CD8-positive, alpha-beta memory T cell (primary cell): Measurements from ENCODE around the gene NMB. TPM values are rescaled to one million over a fixed set of nuclear protein-coding genes. Genes with fewer than 3 reads are reported as not detected.

Source experiments
- CTCF ChIA-PET: fragments of 350-600 bp; sonication (Branson Sonifier 250); formaldehyde crosslinking; loops from one replicate; lab custom pipeline; 2021; ENCODE audit warnings: antibody characterized with exemption; lab: Charles Lee
- POLR2A ChIA-PET: fragments of 350-600 bp; sonication (Branson Sonifier 250); formaldehyde crosslinking; loops from one replicate; lab custom pipeline; 2021; ENCODE audit warnings: antibody characterized with exemption; lab: Charles Lee
- DNase-seq, 5 donors: peaks; one replicate each; pipeline versions ENCODE4 v3.0.0 to v3.0.0-alpha.2; 2020 to 2022; ENCODE audit warnings: mixed read lengths in 1 of 5
- H3K27ac ChIP-seq: one replicate; pipeline ENCODE4 v1.7.0; 2013; ENCODE audit warnings: low read depth, mild to moderate bottlenecking, low read length, moderate library complexity
- H3K27me3 ChIP-seq: 2 replicates; pipeline ENCODE4 v1.7.0; 2013; ENCODE audit warnings: low read length, mild to moderate bottlenecking; ENCODE audit not compliant: insufficient read depth, poor library complexity, severe bottlenecking
- H3K36me3 ChIP-seq: 2 replicates; pipeline ENCODE4 v1.7.0; 2013; ENCODE audit warnings: mild to moderate bottlenecking, low read length, moderate library complexity; ENCODE audit not compliant: insufficient read depth
- H3K4me1 ChIP-seq: 2 replicates; pipeline ENCODE4 v1.7.0; 2013; ENCODE audit warnings: mild to moderate bottlenecking, low read length, moderate library complexity; ENCODE audit not compliant: insufficient read depth
- H3K4me3 ChIP-seq: 2 replicates; pipeline ENCODE4 v1.7.0; 2013; ENCODE audit warnings: mild to moderate bottlenecking, low read length
- H3K9me3 ChIP-seq: 2 replicates; pipeline ENCODE4 v1.7.0; 2013; ENCODE audit warnings: mild to moderate bottlenecking, low read length
- H3K27ac Mint-ChIP-seq, 8 donors: one replicate each; pipeline ENCODE4 v1.8.0; 2020 to 2021; ENCODE audit warnings: mixed read lengths in 8 of 8, mild to moderate bottlenecking in 6 of 8, inconsistent platforms in 3 of 8, moderate library complexity in 3 of 8
- H3K27me3 Mint-ChIP-seq, 2 donors: one replicate each; pipeline ENCODE4 v1.8.0; 2020 to 2021; ENCODE audit warnings: mixed read lengths in 2 of 2, mild to moderate bottlenecking in 1 of 2, moderate library complexity in 1 of 2
- H3K36me3 Mint-ChIP-seq, 3 donors: one replicate each; pipeline ENCODE4 v1.8.0; 2020 to 2021; ENCODE audit warnings: mixed read lengths in 3 of 3, inconsistent platforms in 1 of 3, mild to moderate bottlenecking in 1 of 3
- H3K4me1 Mint-ChIP-seq, 3 donors: one replicate each; pipeline ENCODE4 v1.8.0; 2020 to 2021; ENCODE audit warnings: mixed read lengths in 3 of 3, inconsistent platforms in 1 of 3, mild to moderate bottlenecking in 1 of 3
- H3K4me3 Mint-ChIP-seq, 7 donors: one replicate each; pipeline ENCODE4 v1.8.0; 2020 to 2021; ENCODE audit warnings: mixed read lengths in 7 of 7, mild to moderate bottlenecking in 6 of 7, moderate library complexity in 4 of 7, inconsistent platforms in 2 of 7
- H3K9me3 Mint-ChIP-seq, 5 donors: one replicate each; pipeline ENCODE4 v1.8.0; 2020 to 2022; ENCODE audit warnings: mixed read lengths in 5 of 5, mild to moderate bottlenecking in 3 of 5, moderate library complexity in 2 of 5, inconsistent platforms in 1 of 5
- polyA plus RNA-seq: library from polyadenylated mRNA; unstranded; fragments of 300-500 nt; fragmentation: Illumina TruSeq; gene quantifications from one replicate; pipeline ENCODE4 v1.2.3, GENCODE V29; 2021
- total RNA-seq, 2 experiments: library from RNA; stranded (reverse); gene quantifications; one replicate each; pipeline ENCODE4 v1.2.3, GENCODE V29; 2021

NMB gene
- total and polyA plus RNA-seq, 3 experiments from 2014 or later = 3.6 to 5.2 (median 3.9) TPM

DNA sequence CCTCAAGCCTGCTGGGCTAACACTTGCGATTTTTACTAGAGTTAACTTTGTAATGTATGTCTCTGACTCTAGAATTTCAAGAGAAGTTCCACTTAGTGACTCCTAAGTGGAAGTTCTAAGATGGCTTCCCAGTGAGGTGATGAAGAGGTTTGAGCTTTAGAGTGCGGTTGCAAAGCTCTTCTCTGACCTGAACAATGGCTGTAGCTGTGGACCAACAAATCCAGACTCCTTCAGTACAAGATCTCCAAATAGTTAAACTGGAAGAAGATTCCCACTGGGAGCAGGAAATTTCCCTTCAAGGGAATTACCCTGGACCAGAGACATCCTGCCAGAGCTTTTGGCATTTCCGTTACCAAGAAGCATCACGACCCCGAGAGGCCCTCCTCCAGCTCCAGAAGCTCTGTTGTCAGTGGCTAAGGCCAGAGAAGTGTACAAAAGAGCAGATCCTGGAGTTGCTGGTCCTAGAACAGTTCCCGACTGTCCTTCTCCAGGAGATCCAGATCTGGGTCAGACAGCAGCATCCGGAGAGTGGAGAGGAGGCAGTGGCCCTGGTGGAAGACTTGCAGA, 26.2 kb downstream of the NMB start:
- Histone ChIP-seq H3K27me3 (no peaks in the 10 kb centered on the region), H3K4me1 (peaks cover 46% of the 10 kb centered on the region), H3K9me3 (no peaks in the 10 kb centered on the region), H3K4me3 (peak overlapping the region; percentile 82), H3K36me3 (no peaks in the 10 kb centered on the region), H3K27ac (peak overlapping the region; percentile 82)
- POLR2A ChIA-PET = interaction anchor here (0.5 to 2.6 kb wide), 9 partner anchors 11 to 349 kb away, joined by 3 to 23 read pairs (median 4); partner anchors contain the start of genes WDR73 and ZSCAN2
- H3K36me3 Mint-ChIP-seq = peaks cover 0 to 19% (median 7%) of the 10 kb centered on the region in 3 donors
- peak overlapping the region; percentile 89 to 98 (median 96) for H3K27ac Mint-ChIP-seq
- no peak for DNase-seq
- no peaks in the 10 kb centered on the region for H3K9me3 Mint-ChIP-seq
- peaks cover 36 to 49% (median 49%) of the 10 kb centered on the region in 3 donors for H3K4me1 Mint-ChIP-seq
- CTCF ChIA-PET = interaction anchor here (0.6 to 7.1 kb wide), 9 partner anchors 10 to 60 kb away, joined by 3 to 30 read pairs (median 8); partner anchors contain the start of genes WDR73 and ZSCAN2
- H3K27me3 Mint-ChIP-seq = peaks cover 0 to 2% of the 10 kb centered on the region in 2 donors
- peak overlapping the region; percentile 86 to 99 (median 94) for H3K4me3 Mint-ChIP-seq

DNA sequence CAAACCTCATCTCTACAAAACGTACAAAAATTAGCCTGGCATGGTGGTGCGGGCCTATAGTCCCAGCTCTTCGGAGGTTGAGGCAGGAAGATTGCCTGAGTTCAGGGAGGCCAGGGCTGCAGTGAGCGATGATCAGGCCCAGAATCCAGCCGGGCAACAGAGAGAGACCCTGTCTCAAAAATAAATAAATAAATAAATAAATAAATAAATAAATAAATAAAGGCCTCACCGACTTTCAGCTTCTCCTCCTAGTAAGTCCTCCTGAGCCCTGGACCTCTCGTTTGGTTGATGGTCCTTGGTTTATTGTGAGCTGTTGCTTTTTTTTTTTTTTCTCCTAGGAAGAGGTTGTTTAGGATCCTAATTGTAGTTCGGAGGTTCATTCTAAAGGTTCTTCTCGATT, 29.0 kb downstream of the NMB start:
- CTCF ChIA-PET = interaction anchor here (0.8 to 1.6 kb wide), 5 partner anchors 9 to 58 kb away, joined by 3 to 4 read pairs (median 4); no protein-coding TSS in a partner anchor

DNA sequence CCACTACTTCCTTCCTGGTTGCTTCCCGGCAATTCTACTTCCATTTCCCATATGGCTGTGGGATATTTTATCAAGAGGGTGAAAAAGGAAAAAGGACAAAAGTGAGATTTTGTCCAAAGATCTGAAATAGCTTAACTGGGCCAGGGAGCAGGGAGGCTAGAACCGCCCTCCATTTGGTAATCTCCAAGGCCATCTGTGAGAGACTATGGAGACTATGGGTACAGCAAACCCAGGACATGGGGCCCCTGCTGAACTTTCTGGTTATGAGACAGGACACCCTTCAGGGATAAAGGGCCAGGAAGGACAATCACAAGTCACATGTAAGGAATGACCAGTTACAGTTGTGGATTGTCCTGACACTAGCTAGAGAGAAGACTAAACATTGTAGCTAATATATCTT, 32.9 kb downstream of the NMB start:
- POLR2A ChIA-PET = interaction anchor here (0.6 kb wide), 1 partner anchor 24 kb away, joined by 4 read pairs; no protein-coding TSS in a partner anchor
- no peak overlapping the region for H3K4me3 Mint-ChIP-seq
- CTCF ChIA-PET = interaction anchor here (0.7 to 1.0 kb wide), 3 partner anchors 11 to 30 kb away, joined by 3 read pairs; no protein-coding TSS in a partner anchor
- H3K9me3 ChIP-seq = peaks cover 20% of the 10 kb centered on the region
- peaks cover under 1% of the 10 kb centered on the region for H3K4me1 ChIP-seq
- H3K27ac Mint-ChIP-seq = peak overlapping the region in 2 of 8 donors; percentile 23 to 77
- H3K27me3 Mint-ChIP-seq = peaks cover 0 to 1% of the 10 kb centered on the region in 2 donors
- H3K36me3 Mint-ChIP-seq = peaks cover 24 to 39% (median 37%) of the 10 kb centered on the region in 3 donors
- peaks cover 13 to 25% (median 21%) of the 10 kb centered on the region in 5 donors for H3K9me3 Mint-ChIP-seq
- no peak overlapping the region for H3K4me3 ChIP-seq
- H3K27ac ChIP-seq = no peak overlapping the region
- H3K36me3 ChIP-seq = peaks cover 16% of the 10 kb centered on the region
- no peak for DNase-seq
- no peaks in the 10 kb centered on the region for H3K27me3 ChIP-seq
- peaks cover 0 to 2% (median 2%) of the 10 kb centered on the region in 3 donors for H3K4me1 Mint-ChIP-seq

More for the DNA sequence above, 29.0 kb downstream of the NMB start:
- Histone ChIP-seq H3K4me3 (no peak overlapping the region), H3K9me3 (no peaks in the 10 kb centered on the region), H3K36me3 (no peaks in the 10 kb centered on the region), H3K27me3 (no peaks in the 10 kb centered on the region), H3K4me1 (peaks cover 22% of the 10 kb centered on the region), H3K27ac (no peak overlapping the region)
- POLR2A ChIA-PET = interaction anchor here (0.7 to 1.0 kb wide), 2 partner anchors 20 to 24 kb away, joined by 4 to 9 read pairs; no protein-coding TSS in a partner anchor
- Mint-ChIP-seq H3K4me1 (peaks cover 18 to 27% (median 26%) of the 10 kb centered on the region in 3 donors), H3K27ac (no peak overlapping the region), H3K4me3 (peak overlapping the region in 1 of 7 donors; percentile 32), H3K27me3 (peaks cover 0 to 2% of the 10 kb centered on the region in 2 donors), H3K36me3 (peaks cover 7 to 19% (median 8%) of the 10 kb centered on the region in 3 donors), H3K9me3 (no peaks in the 10 kb centered on the region)
- no peak for DNase-seq

DNA sequence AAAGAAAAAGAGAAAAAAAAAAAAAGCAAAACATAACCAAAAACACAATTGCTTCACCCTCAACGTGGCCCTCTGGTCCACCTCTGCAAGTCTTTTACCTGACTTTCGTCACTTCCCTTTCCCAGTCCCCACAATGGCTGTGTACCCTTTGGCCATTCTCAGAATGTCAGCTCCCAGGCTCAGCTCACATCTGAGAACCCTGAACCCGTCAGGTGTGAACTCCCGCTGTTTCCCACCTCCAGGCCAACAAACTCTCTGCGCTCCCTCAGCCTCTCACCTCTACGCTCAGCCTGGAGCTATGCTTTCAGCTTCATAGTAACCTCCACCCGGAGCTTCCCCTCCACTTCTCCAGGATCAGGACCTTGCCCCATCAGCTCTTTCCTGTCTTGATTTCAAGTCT, 33.6 kb downstream of the NMB start:
- Histone ChIP-seq H3K4me3 (no peak overlapping the region), H3K9me3 (peaks cover 20% of the 10 kb centered on the region), H3K27ac (no peak overlapping the region), H3K4me1 (no peaks in the 10 kb centered on the region), H3K27me3 (no peaks in the 10 kb centered on the region), H3K36me3 (peaks cover 16% of the 10 kb centered on the region)
- H3K9me3 Mint-ChIP-seq = peaks cover 14 to 28% (median 22%) of the 10 kb centered on the region in 5 donors
- H3K27ac Mint-ChIP-seq = peak overlapping the region in 2 of 8 donors; percentile 36 to 56
- no peaks in the 10 kb centered on the region for H3K4me1 Mint-ChIP-seq
- H3K4me3 Mint-ChIP-seq = peak overlapping the region in 1 of 7 donors; percentile 2
- no peak for DNase-seq
- CTCF ChIA-PET = no interaction called here
- POLR2A ChIA-PET = interaction anchor here (0.6 to 1.3 kb wide), 3 partner anchors 9 to 26 kb away, joined by 4 to 5 read pairs (median 4); no protein-coding TSS in a partner anchor
- H3K36me3 Mint-ChIP-seq = peaks cover 27 to 44% (median 42%) of the 10 kb centered on the region in 3 donors
- peaks cover 0 to 1% of the 10 kb centered on the region in 2 donors for H3K27me3 Mint-ChIP-seq

DNA sequence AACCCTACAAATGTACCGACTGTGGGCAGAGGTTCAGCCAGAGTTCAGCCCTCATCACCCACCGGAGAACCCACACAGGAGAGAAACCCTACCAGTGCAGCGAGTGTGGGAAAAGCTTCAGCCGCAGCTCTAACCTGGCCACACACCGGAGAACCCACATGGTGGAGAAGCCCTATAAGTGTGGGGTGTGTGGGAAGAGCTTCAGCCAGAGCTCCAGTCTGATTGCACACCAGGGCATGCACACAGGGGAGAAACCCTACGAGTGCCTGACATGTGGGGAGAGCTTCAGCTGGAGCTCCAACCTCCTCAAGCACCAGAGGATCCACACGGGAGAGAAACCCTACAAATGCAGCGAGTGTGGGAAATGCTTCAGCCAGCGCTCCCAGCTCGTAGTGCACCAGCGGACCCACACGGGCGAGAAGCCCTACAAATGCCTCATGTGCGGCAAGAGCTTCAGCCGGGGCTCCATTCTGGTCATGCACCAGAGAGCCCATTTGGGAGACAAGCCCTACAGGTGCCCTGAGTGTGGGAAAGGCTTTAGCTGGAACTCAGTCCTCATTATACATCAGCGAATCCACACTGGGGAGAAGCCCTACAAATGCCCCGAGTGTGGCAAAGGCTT, 36.5 kb downstream of the NMB start:
- Histone ChIP-seq H3K27me3 (no peaks in the 10 kb centered on the region), H3K9me3 (peaks cover 20% of the 10 kb centered on the region), H3K4me1 (no peaks in the 10 kb centered on the region), H3K4me3 (no peak overlapping the region), H3K27ac (no peak overlapping the region), H3K36me3 (peaks cover 16% of the 10 kb centered on the region)
- H3K27ac Mint-ChIP-seq = no peak overlapping the region
- H3K36me3 Mint-ChIP-seq = peaks cover 26 to 47% (median 45%) of the 10 kb centered on the region in 3 donors
- H3K4me3 Mint-ChIP-seq = no peak overlapping the region
- H3K27me3 Mint-ChIP-seq = no peaks in the 10 kb centered on the region
- peaks cover 14 to 30% (median 22%) of the 10 kb centered on the region in 5 donors for H3K9me3 Mint-ChIP-seq
- no peaks in the 10 kb centered on the region for H3K4me1 Mint-ChIP-seq
- no peak for DNase-seq
- ChIA-PET POLR2A (interaction anchor here (0.5 kb wide), 1 partner anchor 13 kb away, joined by 4 read pairs; no protein-coding TSS in a partner anchor), CTCF (interaction anchor here (1.1 to 2.1 kb wide), 3 partner anchors 10 to 50 kb away, joined by 3 to 8 read pairs (median 4); no protein-coding TSS in a partner anchor)

DNA sequence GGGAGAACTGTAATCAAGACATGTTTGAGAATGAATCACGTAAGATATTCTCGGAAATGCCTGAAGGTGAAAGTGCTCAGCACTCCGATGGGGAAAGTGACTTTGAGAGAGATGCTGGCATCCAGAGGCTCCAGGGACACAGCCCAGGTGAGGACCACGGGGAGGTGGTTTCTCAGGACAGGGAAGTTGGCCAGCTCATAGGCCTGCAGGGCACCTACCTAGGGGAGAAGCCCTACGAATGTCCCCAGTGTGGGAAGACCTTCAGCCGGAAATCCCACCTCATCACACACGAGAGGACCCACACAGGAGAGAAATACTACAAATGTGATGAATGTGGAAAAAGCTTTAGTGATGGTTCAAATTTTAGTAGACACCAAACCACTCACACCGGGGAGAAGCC, 37.4 kb downstream of the NMB start:
- ChIA-PET POLR2A (no interaction called here), CTCF (interaction anchor here (1.1 to 2.1 kb wide), 2 partner anchors 11 to 33 kb away, joined by 4 to 8 read pairs; no protein-coding TSS in a partner anchor)
- Mint-ChIP-seq H3K36me3 (peaks cover 27 to 52% (median 45%) of the 10 kb centered on the region in 3 donors), H3K4me1 (peaks cover 0 to under 1% (median 0%) of the 10 kb centered on the region in 3 donors), H3K27me3 (no peaks in the 10 kb centered on the region), H3K4me3 (no peak overlapping the region), H3K9me3 (peaks cover 14 to 30% (median 22%) of the 10 kb centered on the region in 5 donors), H3K27ac (no peak overlapping the region)
- DNase-seq = no peak
- Histone ChIP-seq H3K27ac (no peak overlapping the region), H3K4me1 (no peaks in the 10 kb centered on the region), H3K27me3 (no peaks in the 10 kb centered on the region), H3K4me3 (no peak overlapping the region), H3K36me3 (peaks cover 16% of the 10 kb centered on the region), H3K9me3 (peaks cover 20% of the 10 kb centered on the region)

DNA sequence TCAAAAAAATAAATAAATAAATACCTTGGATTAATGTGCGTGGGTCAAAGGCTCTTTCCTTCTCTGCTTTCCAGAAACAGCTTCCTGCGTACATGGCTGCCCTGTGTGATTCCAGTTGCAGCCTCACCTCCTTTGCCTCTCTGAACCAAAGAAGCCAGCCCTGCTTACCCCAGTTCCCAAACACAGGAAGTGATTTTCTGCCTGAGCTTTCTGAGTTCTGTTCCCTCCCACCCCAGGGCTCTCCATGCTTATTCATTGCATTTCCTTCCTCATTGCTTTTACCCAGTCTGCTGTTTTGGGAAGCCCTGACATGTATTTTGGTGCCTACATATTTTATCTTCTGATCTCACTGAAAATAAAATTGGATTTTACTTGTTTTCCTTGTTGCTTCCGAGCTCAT, 41.8 kb downstream of the NMB start:
- H3K36me3 Mint-ChIP-seq = peaks cover 19 to 37% (median 21%) of the 10 kb centered on the region in 3 donors

More for the DNA sequence above, 41.8 kb downstream of the NMB start:
- Histone ChIP-seq H3K27me3 (no peaks in the 10 kb centered on the region), H3K36me3 (peaks cover 7% of the 10 kb centered on the region), H3K4me3 (no peak overlapping the region), H3K4me1 (no peaks in the 10 kb centered on the region), H3K9me3 (peaks cover 6% of the 10 kb centered on the region), H3K27ac (no peak overlapping the region)
- Mint-ChIP-seq H3K9me3 (peaks cover 12 to 15% (median 13%) of the 10 kb centered on the region in 5 donors), H3K27me3 (no peaks in the 10 kb centered on the region), H3K4me3 (no peak overlapping the region), H3K27ac (peak overlapping the region in 1 of 8 donors; percentile 74), H3K4me1 (peaks cover 3 to 12% (median 6%) of the 10 kb centered on the region in 3 donors)
- no peak for DNase-seq
- CTCF ChIA-PET = interaction anchor here (0.6 to 1.4 kb wide), 3 partner anchors 11 to 334 kb away, joined by 3 to 4 read pairs (median 3); no protein-coding TSS in a partner anchor
- POLR2A ChIA-PET = no interaction called here
